GM21576 (cell line): ENCODE measurements around the gene OXCT2.
"Not testable (repeated sequence)": the region's sequence is repeated elsewhere in the genome, so short reads cannot be mapped to it uniquely, and the experiment has no call there.

ENCODE experiments used
- ATAC-seq: cut with Tn5 transposase; IDR thresholded peaks from one replicate; pipeline ENCODE4 v1.9.1; 2021; ENCODE audit warnings: mild to moderate bottlenecking, moderate library complexity; ENCODE audit not compliant: unreplicated experiment

Gene OXCT2

DNA sequence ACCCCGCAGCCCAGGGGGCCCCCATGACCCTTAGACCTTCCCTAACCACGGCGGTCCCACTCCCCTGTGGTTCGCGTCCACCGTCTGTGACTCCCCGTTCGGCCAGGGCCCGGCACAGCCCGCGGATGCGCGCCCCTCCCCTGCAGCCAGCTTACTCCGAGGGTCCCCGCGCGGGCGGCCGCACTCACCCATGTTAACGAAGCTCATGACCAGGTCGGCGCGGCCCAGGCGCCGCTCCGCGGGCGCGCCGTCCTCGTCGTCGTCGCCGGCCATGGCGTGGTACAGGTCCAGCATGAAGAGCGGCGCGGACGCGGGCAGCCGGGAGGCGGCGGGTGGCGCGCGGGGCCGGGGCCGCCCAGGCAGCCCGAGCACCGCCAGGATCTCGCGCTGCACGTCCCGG, 16.8 kb upstream of the OXCT2 start:
- ATAC-seq, result not testable (repeated sequence)

GRCh38 chr1:39787468-39787867, 16.3 kb upstream of the OXCT2 start:
- no peak for ATAC-seq

DNA sequence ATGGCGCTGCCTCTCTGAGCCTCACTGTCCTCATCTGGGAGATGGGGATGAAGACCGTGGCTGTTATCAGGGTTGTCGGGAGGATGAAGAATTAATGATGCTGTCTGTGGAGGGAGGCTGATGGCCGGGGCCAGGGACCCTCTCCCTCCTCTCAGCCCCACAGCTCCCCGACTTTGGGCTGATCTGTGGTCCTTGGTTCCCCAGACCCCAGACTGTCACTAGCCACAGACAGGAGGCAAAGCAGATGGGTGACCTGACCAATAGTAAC, 15.9 kb upstream of the OXCT2 start:
- not testable (repeated sequence) for ATAC-seq

DNA sequence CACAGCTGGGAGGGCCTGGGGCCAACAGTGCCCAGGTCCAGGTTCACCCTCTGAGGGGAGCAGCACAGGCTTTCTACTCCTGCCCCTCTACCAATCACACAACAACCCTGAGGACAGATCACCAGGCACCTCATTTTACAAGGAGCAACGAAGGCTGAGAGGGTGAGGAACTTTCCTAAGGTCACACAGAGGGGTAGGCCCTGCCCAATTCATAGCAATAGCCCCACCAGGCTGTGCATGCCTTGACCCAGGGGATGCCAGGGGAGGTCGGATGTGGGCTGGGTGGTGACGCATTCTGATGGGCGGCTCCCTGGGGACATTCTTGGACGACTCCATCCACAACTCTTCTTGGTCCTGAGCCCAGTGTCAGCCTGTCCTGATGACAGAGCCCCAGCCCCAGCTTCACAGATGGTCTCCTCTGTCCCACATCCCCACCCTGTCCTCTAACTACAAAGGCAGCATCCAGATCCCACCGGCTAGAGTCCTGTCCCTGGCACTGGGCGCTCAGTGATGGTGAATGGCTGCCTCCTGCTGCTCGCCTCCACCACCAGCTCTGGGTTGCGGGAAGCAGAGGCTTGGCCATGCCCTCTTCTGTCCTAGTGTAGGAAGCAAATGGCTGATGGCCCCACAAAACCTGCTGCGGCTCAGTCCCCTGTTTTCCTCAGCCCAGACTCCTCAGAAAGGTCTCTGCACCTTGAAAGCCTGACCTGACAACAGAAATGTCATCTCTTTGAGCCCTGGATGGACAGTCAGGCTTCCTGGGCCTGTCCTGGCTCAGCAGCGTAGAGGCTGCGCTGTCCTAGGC, 15.4 kb upstream of the OXCT2 start:
- ATAC-seq, result not testable (repeated sequence)

- not testable (repeated sequence) for ATAC-seq
Measured at GRCh38 chr1:39782685-39783084, 11.5 kb upstream of the OXCT2 start.

DNA sequence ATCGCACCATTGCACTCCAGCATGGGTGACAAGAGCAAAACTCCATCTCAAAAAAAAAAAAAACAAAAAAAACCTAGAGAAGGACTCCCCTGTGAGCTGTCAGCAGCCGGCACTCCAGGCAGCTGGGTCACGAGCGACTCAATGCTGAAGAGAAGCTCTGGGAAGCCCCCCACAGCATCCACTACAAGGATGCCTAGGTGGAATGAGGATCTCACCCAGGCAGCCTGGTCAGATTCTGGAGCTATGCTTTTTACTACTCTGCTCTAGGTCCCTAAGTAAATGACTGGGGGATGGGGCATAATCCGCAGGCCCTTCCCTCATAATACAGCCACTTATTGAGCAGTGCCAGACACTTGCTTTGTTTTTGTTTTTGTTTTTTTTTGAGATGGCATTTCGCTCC, 11.0 kb upstream of the OXCT2 start:
- no peak for ATAC-seq

GRCh38 chr1:39781349-39781715, 10.2 kb upstream of the OXCT2 start:
- no peak for ATAC-seq

- ATAC-seq, result no peak
Measured at GRCh38 chr1:39779821-39780220, 8.7 kb upstream of the OXCT2 start.

DNA sequence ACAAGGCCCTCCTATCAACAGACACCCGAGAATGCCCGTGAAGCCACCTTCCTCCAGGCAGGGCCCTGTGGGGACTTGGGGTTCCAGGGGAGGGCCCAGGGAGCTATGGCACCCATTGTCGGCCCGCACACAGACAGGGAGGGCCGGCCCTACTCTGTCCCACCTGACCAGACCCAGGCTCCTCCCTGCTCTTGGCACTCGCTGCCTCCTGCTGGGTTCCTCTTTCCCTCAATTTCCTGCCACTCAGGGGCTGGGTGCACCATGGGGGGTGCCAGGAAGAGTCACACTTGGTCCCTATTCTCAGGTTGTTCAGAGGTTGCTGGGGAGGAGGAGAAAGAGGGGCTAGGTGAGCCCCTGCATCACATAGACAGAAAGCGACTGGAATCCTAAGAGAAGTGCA, 8.0 kb upstream of the OXCT2 start:
- ATAC-seq, result no peak

DNA sequence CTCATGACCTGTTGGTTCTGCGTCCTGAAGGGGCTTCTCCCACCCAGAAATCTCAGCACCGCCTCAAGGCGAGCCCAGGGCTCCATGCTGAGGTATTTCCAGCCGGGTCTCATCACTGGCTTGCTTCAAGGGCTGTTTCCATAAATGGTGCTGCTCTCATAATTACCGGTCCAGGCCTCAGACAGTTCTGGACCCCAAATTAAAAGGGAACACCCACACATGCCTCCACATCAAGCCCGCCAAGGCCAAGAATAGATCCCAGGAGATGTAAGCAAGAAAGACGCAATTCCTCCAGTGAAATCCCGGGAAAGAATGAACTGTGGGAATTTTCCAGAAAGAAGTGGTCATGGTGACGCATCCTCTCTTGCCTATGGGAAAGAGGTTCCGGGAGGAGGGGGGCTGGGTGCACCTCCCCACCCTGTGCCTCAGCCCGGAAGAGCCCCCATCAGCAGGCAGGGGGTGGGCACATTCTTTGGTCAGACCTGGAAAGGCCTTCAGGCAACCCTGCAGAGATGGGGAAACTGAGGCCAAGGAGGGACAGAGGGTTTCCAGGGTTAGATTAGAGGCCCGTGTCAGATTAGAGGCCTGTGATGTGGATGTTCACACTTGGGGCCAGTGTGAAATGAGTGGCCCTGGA, 7.4 kb upstream of the OXCT2 start:
- ATAC-seq, result not testable (repeated sequence)

- not testable (repeated sequence) for ATAC-seq
Measured at GRCh38 chr1:39777896-39778295, 6.7 kb upstream of the OXCT2 start.

DNA sequence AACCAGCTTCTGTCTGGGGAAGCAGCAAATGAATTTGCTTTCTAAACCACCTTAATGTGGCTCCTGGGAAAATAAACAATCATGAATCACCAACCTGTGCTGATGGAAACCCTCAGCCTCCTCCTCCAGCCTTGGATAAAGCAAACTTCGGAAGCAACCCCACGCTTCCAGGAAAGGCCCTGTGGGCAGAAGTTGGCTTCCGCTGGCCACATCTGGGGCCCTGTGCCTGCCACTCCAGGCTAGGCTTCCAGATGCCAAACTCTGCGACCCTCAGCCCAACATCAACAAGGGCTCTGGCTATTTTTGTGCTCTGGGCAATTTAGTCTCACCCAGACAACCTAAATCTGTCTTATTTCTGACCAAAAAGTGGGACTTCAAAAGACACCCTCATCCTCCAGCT, 6.2 kb upstream of the OXCT2 start:
- ATAC-seq, result no peak

DNA sequence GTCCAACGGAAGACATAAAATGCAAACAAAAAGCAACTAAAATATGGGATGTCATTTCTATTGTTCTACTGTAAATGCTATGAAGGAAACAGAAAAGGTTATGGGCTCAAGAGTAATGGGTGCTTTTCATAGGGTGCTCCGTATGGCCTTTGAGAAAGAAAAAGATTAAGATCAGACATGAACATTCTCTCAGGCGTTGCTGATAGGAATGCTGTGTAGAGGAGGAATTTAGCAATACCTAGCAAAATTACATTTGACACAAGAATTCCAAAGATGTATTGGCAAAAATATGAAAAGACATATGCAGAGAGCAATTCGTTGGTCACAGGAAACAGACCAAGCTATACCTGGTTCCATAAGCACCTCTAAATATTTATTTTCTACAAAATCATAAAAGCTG, 5.7 kb upstream of the OXCT2 start:
- ATAC-seq, result no peak

- ATAC-seq, result no peak
Measured at GRCh38 chr1:39776400-39776713, 5.2 kb upstream of the OXCT2 start.

- ATAC-seq, result not testable (repeated sequence)
Measured at GRCh38 chr1:39775676-39776399, 4.7 kb upstream of the OXCT2 start.

DNA sequence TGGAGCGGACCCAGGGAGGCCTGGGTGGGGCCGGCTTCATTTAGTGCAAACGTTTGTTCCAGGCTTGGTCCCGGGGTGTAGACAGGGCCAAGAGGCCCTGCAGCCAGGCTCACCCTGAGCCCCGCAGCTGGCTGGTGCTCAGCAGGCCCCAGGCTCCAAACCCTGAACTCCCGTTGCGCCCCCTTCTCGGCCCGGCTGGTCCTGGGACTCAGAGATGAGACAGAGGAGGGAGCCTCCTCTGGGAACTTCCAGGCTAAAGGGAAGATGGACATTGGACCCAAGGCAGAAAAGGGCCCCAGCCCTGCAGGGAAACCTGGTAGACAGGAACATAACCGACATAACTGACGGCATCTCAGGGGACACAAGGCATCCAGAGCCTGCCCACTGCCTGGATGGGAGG, 4.0 kb upstream of the OXCT2 start:
- ATAC-seq, result not testable (repeated sequence)

DNA sequence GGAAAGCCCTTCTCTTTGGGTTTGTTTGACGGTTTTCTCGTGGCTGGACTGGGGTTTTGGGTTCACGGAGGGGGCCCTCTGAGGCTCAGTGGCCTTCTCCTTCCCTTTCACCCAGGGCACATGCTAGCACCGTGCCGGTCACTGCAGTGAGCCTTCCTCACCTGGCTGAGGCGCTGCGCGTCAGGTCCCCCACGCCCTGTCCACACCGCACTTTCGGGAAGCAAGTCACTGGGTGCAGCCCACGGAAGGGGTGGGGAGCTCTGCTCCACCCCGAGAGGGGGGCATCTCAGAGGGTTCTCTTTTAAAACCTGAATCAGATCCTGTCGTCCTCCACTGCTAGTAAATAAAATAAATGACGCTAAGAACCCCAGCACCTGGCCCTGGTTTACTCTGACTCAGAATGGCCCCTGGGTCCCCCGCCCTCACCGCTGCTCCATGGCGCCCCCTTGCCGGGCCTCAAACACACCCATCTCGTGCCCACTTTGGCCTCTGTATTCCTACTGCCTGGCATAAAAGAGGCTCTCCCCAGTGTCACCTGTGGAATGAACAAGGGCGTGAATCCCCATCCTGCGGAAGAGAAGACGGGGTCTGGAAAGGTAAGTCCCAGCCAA, 2.3 kb upstream of the OXCT2 start:
- not testable (repeated sequence) for ATAC-seq

- ATAC-seq, result not testable (repeated sequence)
Measured at GRCh38 chr1:39770100-39771021, 787 bp downstream of the OXCT2 start.

- ATAC-seq, result not testable (repeated sequence)
Measured at GRCh38 chr1:39769502-39769901, 1.6 kb downstream of the OXCT2 start.

DNA sequence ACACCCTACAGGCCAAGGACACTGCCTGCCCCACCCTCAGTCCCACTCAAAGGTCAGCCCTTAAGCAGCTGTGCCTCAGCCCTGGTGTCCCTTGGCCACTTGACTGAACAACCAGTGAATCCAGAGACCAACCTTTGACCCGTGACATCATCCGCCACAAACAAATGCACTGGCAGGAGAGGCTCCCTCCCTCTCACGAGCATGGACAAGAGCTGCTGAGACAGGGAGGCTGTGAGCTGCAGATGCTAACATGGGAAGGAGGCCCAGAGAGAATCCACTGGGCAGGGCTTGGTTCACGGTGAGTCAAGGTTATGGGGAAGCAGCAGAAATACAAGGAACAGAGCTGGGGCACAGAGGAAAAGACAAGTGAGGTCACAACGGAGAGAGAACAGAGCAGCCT, 4.7 kb downstream of the OXCT2 start:
- ATAC-seq, result not testable (repeated sequence)

DNA sequence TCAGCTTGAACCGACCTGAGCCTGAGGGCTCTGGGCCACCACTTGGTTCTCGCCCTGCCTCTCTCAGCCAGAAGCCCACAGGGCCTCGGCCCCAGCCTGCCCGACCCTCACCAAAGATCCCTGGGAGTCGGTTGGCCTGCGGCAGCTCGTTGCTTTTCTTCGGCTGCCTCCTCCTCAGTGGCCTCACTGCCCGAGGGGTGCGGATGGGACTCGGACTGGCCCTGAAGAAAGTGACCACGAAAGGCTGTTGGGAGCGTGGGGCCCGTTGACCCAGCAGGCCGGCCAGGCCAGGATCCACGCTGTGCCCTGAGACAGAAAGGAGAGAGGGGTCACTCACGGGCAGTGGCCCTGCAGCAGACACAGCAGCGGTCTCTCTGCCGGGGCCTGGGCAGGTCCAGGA, 6.6 kb downstream of the OXCT2 start:
- not testable (repeated sequence) for ATAC-seq
